ENCODE results near the gene JSRP1.

The JSRP1 gene

DNA sequence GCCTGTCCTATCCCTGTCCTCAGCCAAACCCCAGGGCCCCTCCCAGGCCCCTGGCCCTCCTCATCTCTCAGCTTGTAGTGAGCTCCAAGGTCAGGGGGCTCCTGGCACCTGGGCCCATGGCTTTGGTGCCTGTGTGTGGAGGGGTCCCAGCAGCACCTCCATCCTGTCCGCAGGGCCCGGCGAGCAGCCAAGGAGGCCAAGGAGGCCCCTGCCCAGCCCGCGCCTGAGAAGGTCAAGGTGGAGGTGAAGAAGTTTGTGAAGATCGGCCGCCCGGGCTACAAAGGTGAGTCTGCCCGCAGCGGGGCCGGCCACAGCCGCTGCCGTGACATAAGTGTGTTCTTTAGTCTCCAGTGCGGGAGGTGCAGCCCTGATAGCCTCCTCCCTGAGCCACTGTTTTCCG, 10.9 kb downstream of the JSRP1 start:
- TF ChIP-seq, protein P1, sequence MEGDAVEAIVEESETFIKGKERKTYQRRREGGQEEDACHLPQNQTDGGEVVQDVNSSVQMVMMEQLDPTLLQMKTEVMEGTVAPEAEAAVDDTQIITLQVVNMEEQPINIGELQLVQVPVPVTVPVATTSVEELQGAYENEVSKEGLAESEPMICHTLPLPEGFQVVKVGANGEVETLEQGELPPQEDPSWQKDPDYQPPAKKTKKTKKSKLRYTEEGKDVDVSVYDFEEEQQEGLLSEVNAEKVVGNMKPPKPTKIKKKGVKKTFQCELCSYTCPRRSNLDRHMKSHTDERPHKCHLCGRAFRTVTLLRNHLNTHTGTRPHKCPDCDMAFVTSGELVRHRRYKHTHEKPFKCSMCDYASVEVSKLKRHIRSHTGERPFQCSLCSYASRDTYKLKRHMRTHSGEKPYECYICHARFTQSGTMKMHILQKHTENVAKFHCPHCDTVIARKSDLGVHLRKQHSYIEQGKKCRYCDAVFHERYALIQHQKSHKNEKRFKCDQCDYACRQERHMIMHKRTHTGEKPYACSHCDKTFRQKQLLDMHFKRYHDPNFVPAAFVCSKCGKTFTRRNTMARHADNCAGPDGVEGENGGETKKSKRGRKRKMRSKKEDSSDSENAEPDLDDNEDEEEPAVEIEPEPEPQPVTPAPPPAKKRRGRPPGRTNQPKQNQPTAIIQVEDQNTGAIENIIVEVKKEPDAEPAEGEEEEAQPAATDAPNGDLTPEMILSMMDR (conservative IDR thresholded peaks at IDR 0.05), result no peak
- H3K27ac ChIP-seq, result peak overlapping the region; percentile 67

DNA sequence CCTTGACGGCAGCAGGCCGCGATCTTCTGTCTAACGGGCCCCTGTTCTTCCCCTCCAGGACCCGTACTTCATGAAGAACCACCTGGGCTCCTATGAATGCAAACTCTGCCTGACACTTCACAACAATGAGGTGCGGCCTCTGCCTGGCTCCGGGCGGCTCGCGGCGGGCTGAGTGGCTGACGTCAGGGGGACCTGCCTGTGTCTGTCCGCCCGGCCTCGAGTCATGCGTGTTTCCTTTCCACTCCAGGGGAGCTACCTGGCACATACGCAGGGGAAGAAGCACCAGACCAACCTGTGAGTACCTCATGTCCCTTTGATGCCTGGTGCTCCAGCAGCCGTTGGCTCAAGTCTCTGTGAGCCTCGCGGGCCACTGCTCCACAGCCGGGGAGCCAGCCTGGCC, 11.7 kb downstream of the JSRP1 start:
- TF ChIP-seq, protein P1 (conservative IDR thresholded peaks at IDR 0.05), result no peak
- peak overlapping the region; percentile 67; the same call in 1 of the 2 replicates for H3K27ac ChIP-seq

DNA sequence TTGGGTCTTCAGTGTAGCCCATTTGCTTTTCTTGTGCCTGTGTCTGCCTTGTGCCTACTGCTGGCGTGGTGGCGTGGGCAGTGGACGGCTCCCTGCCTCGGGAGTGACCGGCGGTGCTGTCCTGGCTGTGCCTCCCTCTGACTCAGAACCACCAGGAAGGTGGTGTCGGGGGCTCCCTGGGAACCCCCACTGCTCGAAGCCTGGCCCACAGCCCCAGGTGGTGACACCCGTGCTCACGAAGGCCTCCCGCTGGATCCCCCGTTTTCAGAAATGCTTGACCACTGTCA, 12.1 kb downstream of the JSRP1 start:
- TF ChIP-seq, protein P1 (conservative IDR thresholded peaks at IDR 0.05), result no peak
- H3K27ac ChIP-seq, result no peak overlapping the region

DNA sequence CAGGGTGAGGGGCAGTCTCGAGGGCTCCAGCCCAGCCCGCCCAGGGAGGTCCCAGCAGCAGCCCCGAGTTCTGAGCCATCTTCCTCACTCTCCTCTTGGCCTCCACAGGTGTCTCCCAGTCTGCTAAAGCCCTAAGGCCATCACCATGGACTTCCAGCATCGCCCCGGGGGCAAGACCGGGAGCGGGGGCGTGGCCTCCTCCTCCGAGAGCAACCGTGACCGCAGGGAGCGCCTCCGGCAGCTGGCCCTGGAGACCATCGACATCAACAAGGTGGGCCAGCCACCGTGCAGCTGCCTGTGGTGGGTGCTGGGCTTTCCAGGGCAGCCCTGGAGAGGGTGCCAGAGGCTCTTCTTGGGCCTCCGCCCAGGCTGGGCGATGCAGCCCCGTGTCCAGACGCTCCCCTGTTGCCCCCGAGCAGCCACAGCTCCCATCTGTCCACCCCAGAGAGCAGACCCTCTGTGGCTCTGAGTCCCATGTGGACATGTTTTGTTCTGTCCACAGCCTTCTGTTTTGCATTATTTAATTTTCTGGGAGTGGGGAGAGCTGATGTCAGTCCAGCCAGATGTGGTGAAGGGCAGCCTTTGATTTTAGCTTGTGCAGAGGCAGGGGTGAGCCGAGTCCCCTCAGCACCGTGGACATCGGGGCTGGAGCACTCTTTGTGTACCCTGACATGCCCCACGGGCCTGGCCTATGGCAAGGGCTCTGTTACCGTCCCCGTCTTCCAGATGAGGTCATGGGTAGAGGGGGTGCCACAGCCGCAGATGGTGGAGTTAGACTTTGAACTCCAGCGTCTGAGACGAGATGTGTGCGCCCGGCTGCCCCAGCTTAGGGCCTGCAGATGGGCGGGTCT, 12.7 kb downstream of the JSRP1 start:
- TF ChIP-seq, protein P1 (conservative IDR thresholded peaks at IDR 0.05), result no peak
- no peak overlapping the region for H3K27ac ChIP-seq

DNA sequence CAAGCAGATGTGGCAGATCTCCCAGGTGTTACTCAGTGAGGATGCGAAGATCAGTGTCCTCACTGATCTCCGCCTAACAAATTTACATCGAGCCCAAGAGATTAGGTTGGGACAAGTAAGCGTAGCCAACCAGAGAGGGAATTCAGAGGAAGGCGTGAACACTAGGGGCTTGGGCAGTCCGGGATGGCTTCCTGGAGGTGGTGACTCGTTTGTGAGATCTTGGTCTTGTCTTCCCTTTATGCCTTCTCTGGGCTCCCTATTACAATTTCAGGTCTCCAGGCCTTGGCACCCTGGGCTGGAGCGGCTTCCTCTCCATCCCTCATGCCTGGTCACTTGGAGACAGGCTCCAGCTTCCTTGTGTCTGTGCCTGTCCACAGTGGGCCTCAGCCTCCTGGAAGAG, 13.4 kb downstream of the JSRP1 start:
- TF ChIP-seq, protein P1 (conservative IDR thresholded peaks at IDR 0.05), result no peak
- no peak overlapping the region for H3K27ac ChIP-seq

DNA sequence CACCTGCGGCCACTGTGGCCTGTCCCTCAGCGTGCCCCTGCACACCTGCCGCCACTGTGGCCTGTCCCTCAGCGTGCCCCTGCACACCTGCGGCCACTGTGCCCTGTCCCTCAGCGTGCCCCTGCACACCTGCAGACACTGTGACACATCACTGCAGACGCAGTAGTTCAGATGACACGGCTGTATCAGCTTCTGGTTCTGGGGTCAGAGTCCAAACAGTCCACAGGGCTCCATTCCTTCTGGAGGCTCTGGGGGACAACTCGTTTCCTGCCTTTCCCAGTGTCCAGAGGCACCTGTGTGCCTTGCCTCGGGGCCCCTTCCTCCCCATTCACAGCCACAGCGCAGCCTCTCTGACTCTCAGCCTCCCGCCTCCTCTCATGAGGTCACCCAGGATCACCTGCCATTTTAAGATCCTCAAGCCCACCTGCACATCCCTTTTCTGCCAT, 14.1 kb downstream of the JSRP1 start:
- TF ChIP-seq, protein P1 (conservative IDR thresholded peaks at IDR 0.05), result no peak
- no peak overlapping the region; the same call in 1 of the 2 replicates for H3K27ac ChIP-seq

GRCh38 chr19:2240881-2241760, 15.1 kb downstream of the JSRP1 start:
- TF ChIP-seq, protein P1 (conservative IDR thresholded peaks at IDR 0.05), result no peak
- peak overlapping the region; percentile 99; the same call in 1 of the 2 replicates for H3K27ac ChIP-seq
